ENCODE results near the gene LACRT. TPM values are rescaled to one million over a fixed set of nuclear protein-coding genes. Genes with fewer than 3 reads are reported as not detected.

LACRT gene
- total RNA-seq, 4 donors from 2014 or later: not detected

GRCh38 chr12:54650889-54651288 is 16.2 kb upstream of the LACRT start:
- intact Hi-C loops (cut with DNase I; ENCODE audit: low total_unique reads): no loop called here
- Histone ChIP-seq H3K27ac (no peak overlapping the region), H3K4me1 (no peaks in the 10 kb centered on the region)

GRCh38 chr12:54650409-54650808 is 15.7 kb upstream of the LACRT start:
- no peaks in the 10 kb centered on the region for H3K27me3 ChIP-seq
- H3K4me1 ChIP-seq: no peaks in the 10 kb centered on the region
- H3K36me3 ChIP-seq: no peaks in the 10 kb centered on the region
- H3K27ac ChIP-seq: no peak overlapping the region
- intact Hi-C loops (cut with DNase I; ENCODE audit: low total_unique reads): no loop called here
- no peaks in the 10 kb centered on the region for H3K9me3 ChIP-seq
- no peak overlapping the region for H3K4me3 ChIP-seq
- no peak for DNase-seq
- TF ChIP-seq CTCF (IDR thresholded peaks at IDR 0.05) (no peak), POLR2A (IDR thresholded peaks at IDR 0.05) (no peak)

More at GRCh38 chr12:54650889-54651288, 16.2 kb upstream of the LACRT start:
- Histone ChIP-seq H3K4me3 (no peak overlapping the region), H3K27me3 (no peaks in the 10 kb centered on the region), H3K9me3 (no peaks in the 10 kb centered on the region), H3K36me3 (no peaks in the 10 kb centered on the region)
- TF ChIP-seq POLR2A (IDR thresholded peaks at IDR 0.05): no peak
- TF ChIP-seq CTCF (IDR thresholded peaks at IDR 0.05): no peak
- no peak for DNase-seq

GRCh38 chr12:54649825-54650224 is 15.1 kb upstream of the LACRT start:
- Histone ChIP-seq H3K9me3 (no peaks in the 10 kb centered on the region), H3K36me3 (no peaks in the 10 kb centered on the region), H3K4me1 (no peaks in the 10 kb centered on the region), H3K27ac (no peak overlapping the region), H3K27me3 (no peaks in the 10 kb centered on the region), H3K4me3 (no peak overlapping the region)
- intact Hi-C loops (cut with DNase I; ENCODE audit: low total_unique reads): no loop called here
- TF ChIP-seq CTCF (IDR thresholded peaks at IDR 0.05) (no peak), POLR2A (IDR thresholded peaks at IDR 0.05) (no peak)
- no peak for DNase-seq

GRCh38 chr12:54648265-54648664 is 13.6 kb upstream of the LACRT start, which contains the start of gene DCD:
Gene DCD, minus strand, starts transcription at chr12:54648365. Its CDS starts 62 bp downstream, at chr12:54648303.
- no peak for TF ChIP-seq POLR2A (IDR thresholded peaks at IDR 0.05)
- TF ChIP-seq CTCF (IDR thresholded peaks at IDR 0.05): no peak
- Histone ChIP-seq H3K9me3 (no peaks in the 10 kb centered on the region), H3K27me3 (no peaks in the 10 kb centered on the region), H3K36me3 (no peaks in the 10 kb centered on the region), H3K4me3 (no peak within 1 kb of the TSS), H3K4me1 (no peaks in the 10 kb centered on the region), H3K27ac (no peak within 1 kb of the TSS)
- intact Hi-C loops (cut with DNase I; ENCODE audit: low total_unique reads): no loop called here
- no peak for DNase-seq

GRCh38 chr12:54641554-54641953 is 6.9 kb upstream of the LACRT start:
- Histone ChIP-seq H3K9me3 (no peaks in the 10 kb centered on the region), H3K27ac (no peak overlapping the region), H3K36me3 (no peaks in the 10 kb centered on the region), H3K4me3 (no peak overlapping the region), H3K27me3 (no peaks in the 10 kb centered on the region), H3K4me1 (no peaks in the 10 kb centered on the region)
- intact Hi-C loops (cut with DNase I; ENCODE audit: low total_unique reads): no loop called here
- TF ChIP-seq CTCF (IDR thresholded peaks at IDR 0.05) (no peak), POLR2A (IDR thresholded peaks at IDR 0.05) (no peak)
- DNase-seq: no peak
